GM12873 (cell line): ENCODE results near the gene ZSCAN16.
"Not testable (repeated sequence)": the region's sequence is repeated elsewhere in the genome, so short reads cannot be mapped to it uniquely, and the experiment has no call there.

Experiments used
- CTCF ChIP-seq: IDR thresholded peaks from 2 replicates; pipeline ENCODE4 v1.5.1; 2012; ENCODE audit warnings: low read depth, mild to moderate bottlenecking, moderate library complexity, low read length, control low read depth; ENCODE audit not compliant: insufficient read depth; ENCODE audit errors: missing control alignments

ZSCAN16 gene

GRCh38 chr6:28124350-28124970 lies at the start of gene ZSCAN16:
Gene ZSCAN16, plus strand, starts transcription at chr6:28124609. Its CDS starts 835 bp downstream, at chr6:28125444.
- TF ChIP-seq CTCF: no peak

- no peak for TF ChIP-seq CTCF
Observed at GRCh38 chr6:28078050-28078449, 46.4 kb upstream of the ZSCAN16 start.

GRCh38 chr6:28078836-28079235 lies 45.6 kb upstream of the ZSCAN16 start:
- no peak for TF ChIP-seq CTCF

GRCh38 chr6:28080381-28080630 lies 44.1 kb upstream of the ZSCAN16 start, which contains the start of gene ZNF165:
Gene ZNF165, plus strand, starts transcription at chr6:28080568. Its CDS starts 4,913 bp downstream, at chr6:28085481.
- TF ChIP-seq CTCF: not testable (repeated sequence)

- no peak for TF ChIP-seq CTCF
Observed at GRCh38 chr6:28080631-28081485, 43.6 kb upstream of the ZSCAN16 start.

- no peak for TF ChIP-seq CTCF
Observed at GRCh38 chr6:28081486-28081751, 43.0 kb upstream of the ZSCAN16 start.

GRCh38 chr6:28082939-28083338 lies 41.5 kb upstream of the ZSCAN16 start:
- no peak for TF ChIP-seq CTCF
